GM18870 (cell line): Measurements from ENCODE around the gene FJX1.

Experiments
- ATAC-seq: cut with Tn5 transposase; IDR thresholded peaks from one replicate; pipeline ENCODE4 v1.9.1; 2021; ENCODE audit warnings: moderate library complexity; ENCODE audit not compliant: unreplicated experiment

The FJX1 gene, protein sequence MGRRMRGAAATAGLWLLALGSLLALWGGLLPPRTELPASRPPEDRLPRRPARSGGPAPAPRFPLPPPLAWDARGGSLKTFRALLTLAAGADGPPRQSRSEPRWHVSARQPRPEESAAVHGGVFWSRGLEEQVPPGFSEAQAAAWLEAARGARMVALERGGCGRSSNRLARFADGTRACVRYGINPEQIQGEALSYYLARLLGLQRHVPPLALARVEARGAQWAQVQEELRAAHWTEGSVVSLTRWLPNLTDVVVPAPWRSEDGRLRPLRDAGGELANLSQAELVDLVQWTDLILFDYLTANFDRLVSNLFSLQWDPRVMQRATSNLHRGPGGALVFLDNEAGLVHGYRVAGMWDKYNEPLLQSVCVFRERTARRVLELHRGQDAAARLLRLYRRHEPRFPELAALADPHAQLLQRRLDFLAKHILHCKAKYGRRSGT

DNA sequence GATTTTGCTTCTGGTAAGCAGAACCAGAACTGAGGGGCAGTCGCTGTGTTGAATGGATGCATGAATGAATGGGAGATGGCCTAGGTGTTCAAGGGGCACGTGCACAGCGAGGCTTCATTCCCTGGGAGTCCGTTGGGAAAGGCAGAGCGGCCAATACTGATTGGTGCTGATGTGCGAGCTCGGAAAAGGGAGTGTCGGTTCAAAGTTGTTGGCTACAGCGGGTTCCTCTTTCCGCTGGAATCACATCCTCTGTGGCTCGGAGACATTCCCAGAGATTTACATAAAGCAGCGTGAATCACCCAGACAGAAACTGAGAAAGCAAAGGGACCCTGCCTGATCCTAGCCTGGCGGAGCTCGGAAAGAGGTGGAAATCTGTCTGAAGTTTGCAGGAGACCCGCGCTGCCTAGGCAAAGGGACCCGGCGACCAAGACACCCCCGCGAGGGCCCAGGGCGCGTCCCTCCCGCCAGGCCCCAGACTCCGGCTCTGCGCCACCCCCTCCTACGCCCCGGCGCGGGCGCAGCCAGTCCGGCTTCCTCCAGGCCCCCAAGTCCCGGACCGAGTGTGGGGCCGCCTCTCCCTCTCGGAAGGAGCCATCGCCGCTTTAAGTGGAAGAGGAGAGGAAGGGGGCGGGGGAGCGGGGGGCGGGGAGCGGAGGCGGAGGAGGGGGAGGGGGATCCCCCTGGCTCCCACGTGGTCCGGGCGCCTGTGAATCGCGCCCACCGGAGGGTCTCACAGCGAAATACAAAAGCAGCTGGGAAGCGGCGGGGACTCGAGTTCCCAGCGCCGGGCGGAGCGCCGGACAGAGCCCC lies at the start of gene FJX1:
Gene FJX1 (plus strand): TSS at position 774 of the 810 bp plus-strand sequence. CDS start 177 bp downstream, outside the sequence.
- ATAC-seq: no peak

DNA sequence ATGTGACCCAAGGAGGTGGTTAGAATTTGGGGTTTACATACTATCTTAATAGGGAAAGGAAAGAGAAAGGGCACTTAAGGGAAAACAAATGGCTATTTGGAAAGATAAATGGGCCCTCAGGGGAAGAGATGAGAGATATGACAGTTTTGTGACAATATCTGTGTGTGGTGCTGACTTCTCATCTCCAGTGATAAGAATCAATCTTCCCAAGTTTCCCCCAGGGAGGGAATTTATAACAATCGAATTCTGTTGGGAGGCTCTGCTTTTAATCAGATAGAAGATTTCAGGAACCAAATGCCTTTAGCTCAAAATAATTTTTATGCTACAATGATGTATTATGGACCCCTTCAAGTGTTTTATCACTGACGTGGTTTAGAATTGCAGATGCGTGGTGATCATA lies 46.6 kb upstream of the FJX1 start:
- no peak for ATAC-seq

DNA sequence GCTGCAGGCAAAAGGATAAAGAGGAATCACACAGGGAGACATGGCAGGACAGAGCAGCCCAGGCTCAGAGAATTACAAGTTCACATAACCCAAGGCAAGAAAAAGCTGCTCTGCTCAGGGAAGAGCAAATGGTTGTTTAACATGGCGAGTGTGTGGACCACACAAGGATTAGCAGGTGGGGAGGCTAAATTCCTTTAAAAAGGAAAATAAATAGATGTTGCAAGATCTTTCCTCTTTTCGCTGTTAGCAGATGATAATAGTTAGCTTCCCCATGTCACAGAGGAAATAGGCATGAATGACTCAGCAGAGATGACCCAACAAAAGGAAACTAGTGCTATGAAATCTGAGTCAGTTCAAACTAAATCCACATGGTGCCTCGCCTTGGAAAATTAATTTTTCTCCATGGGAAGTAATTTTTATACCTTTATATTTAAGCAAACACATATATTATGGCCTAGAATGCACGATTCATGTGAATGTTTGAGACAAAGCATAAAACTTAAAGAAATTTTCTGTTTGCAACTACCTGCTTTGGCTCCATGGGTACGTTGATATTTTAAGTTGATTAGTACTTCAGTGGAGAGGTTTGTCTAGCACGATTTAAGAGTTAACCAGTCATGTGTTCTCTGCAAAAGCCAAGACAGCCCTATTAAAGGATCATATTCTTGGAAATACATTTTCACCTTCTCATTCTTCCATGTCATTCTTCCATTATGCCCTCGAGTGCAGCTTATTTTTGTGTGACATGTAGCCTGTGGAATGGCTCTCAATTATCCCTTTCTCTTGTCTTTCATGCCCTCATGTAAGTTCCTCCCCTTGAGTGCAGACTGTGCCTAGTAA lies 38.5 kb upstream of the FJX1 start:
- ATAC-seq: no peak

- ATAC-seq: no peak
Measured at GRCh38 chr11:35580397-35580781, 37.9 kb upstream of the FJX1 start.

DNA sequence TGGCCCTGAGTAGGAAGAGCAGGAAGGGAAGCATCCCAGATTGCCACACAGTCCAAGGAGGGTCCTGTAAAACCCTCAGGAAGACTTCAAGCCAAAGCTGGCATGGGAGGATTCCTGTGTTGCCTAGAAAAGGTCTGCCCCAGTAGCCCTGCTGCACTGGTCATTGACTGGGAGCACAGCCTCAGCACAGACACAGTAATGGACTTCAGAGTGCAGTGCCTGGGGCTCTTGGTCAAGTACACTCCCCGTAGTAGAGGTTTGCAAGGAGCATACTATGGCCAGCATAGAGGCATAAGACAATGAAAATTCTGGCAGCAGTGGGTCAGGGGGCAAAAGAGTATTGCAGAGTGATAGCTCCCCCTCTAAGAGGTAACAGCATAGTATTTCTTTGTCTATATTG lies 36.2 kb upstream of the FJX1 start:
- ATAC-seq: no peak

DNA sequence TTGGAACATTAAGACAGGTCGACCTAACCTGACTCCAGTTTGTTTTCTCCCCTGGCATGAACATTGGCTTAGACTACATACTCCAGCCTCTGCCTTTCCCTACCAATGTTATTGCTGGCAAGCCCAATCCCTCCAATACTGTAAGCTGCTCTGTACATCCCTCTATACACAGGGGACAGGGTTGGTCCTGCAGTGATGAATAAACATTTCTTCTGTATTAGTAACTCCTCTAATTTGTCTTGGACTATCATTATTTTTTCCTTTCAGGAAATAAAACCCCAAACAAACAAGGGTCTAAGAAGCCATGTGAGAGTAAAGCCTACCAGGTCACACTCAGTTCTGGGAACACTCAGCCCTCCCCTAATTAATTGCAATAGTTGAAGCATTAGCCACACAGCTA lies 35.1 kb upstream of the FJX1 start:
- ATAC-seq: no peak

DNA sequence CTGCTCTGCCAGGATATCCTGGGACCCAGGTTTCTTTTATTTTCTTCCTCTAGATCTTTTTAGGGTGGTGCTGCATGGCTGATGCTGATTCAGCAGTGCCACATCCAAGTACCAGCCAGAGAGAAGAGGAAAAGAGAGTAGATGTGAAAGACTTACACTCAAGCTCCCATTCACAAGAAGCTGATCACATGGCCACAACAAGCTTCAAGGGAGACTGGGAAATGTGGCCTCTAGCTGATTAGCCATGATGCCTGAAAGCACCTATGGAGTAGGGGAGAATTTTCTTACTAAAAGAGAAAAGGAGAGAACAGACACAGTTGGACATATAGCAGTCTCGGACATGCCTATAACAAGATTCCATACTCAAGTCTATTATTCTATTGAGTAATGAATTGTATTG lies 34.4 kb upstream of the FJX1 start:
- no peak for ATAC-seq

DNA sequence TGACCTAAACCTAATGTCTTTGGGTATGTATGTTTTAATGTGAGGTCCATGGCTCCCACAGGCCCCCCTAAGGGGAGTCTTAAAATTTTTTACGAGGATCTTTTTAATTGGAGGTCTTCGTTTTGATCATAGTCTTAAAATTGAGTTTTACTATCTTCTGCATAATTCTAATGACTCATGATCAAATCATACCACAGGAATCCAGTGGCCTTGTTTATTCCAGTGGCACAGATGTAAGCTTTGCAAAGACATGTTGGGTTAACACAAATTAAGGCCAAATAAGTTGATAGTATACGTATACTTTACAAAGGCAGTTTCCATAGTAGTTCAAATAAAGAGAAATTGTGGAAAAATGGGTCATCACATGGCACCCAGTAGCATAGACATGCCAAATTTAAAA lies 33.9 kb upstream of the FJX1 start:
- ATAC-seq: no peak

DNA sequence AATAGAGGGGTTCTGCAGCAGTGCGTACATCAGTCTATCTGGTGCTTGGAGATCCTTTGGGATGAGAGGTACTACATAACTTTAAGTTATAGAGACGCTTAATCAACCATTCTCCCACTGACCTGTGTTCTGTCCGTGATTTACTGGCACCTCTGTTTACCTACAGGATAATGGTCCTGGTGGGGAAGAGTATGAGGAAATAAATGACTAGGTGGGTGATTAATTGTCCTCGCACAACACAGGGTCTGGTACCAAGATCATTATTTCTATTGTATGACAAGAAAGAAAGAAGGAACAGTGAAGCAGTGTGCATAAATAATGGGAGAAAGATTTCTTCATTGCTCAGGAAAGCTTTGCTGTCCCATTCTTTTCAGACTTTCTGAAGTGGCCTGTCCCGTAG lies 32.8 kb upstream of the FJX1 start:
- ATAC-seq: no peak

DNA sequence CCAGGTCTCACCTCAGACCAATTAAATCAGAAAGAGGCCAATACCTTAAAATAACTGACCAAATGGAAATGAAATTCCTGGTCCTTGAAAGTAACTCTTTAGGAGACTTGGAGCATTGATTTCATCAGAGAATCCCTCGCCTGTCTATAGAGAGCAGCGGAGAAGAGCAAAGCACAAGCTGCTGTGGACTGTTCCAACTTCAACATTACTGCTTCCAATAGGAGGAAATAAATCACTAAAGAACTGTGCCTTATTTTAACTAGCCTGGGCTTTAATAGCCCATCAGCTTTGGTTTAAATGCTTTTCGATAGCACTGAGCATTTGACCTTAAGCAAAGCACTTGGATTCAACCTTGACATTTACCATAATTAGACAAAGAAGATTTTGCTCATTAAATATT lies 32.0 kb upstream of the FJX1 start:
- no peak for ATAC-seq

DNA sequence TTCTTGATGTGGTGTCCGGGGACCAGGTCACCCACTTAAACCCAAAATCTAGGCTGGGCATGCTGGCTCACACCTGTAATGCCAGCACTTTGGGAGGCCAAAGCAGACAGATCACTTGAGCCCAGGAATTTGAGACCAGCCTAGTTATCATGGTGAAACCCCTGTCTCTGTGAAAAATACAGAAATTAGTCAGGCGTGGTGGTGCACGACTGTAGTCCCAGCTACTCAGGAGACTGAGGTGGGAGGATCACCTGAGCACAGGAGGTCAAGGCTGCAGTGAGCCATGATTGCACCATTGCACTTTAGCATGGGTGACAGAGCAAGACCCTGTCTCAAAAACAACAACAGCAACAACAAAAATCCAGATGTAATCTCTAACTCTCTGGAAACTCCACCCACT lies 30.3 kb upstream of the FJX1 start:
- ATAC-seq: no peak

- no peak for ATAC-seq
Measured at GRCh38 chr11:35588627-35589026, 29.6 kb upstream of the FJX1 start.

- no peak for ATAC-seq
Measured at GRCh38 chr11:35589281-35589680, 29.0 kb upstream of the FJX1 start.

- ATAC-seq: no peak
Measured at GRCh38 chr11:35590412-35590811, 27.8 kb upstream of the FJX1 start.

DNA sequence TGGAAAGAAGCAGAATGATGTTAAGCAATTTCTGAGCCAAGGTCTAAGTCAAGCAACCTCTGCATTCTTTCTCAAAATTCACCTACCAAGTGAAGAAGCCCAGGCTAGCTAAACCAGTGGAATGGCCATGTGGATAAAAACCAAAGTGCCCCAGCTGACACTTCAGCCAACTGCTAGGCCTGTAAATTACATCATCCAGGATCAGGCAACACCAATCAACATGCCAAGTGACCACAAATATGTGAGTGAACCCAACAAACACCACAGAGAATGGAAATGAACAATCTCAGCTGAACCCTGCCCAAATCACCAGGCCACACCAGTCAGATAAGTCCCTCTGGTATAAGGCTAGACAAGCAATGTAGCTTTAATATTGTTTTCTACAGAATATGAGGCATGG lies 25.1 kb upstream of the FJX1 start:
- ATAC-seq: no peak

- no peak for ATAC-seq
Measured at GRCh38 chr11:35594680-35595079, 23.6 kb upstream of the FJX1 start.

GRCh38 chr11:35598254-35599125 lies 19.8 kb upstream of the FJX1 start:
- ATAC-seq: peak; percentile 86

DNA sequence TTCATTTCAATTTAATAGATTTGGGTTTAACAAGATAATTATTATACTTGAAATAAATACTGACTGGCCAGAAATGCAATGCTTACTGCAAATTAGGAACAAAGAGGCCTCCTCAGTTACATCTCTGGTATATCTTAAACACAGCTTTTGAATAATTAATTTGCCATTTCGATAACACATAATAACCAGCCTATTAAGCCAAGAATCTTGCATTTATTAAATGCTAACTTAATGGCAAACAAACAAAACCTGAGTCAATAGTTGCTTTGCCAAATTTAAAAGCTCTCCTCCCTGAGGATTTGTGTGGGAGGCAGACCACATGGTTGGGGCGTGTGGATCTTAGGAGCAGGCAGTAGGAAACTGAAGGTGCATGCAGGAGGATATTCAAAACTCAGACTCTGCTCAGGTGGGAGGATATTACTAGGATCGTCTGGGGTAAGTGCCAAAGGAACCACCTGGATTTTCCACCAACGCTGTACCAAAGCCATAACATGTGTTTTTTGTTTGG lies 17.9 kb upstream of the FJX1 start:
- no peak for ATAC-seq

- ATAC-seq: no peak
Measured at GRCh38 chr11:35602160-35602793, 16.0 kb upstream of the FJX1 start.

DNA sequence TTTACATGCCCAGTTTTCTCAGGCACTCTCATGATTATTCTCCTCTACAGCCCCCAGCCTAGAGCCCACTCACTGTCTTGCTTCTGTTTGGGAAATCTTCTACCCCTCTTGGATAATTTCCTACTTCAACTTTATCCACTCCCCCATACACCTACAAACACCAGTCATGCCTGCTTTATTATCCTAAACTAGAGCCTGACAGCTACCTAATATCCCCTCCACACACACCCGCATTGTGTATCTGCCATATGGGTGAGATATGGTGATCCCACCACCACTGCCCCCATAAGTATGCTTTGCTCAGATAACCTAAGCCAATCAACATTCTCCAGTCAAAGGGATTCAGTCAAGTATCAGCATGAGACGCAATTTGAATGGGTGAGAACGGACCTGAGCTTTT lies 15.3 kb upstream of the FJX1 start:
- no peak for ATAC-seq
